Vagina (tissue), 2 donors: Measurements from ENCODE around the gene LAMB1.

ENCODE experiments used
- CTCF ChIP-seq, 3 experiments: fragments of 450-650 bp in 2 of 3; fragments of 200-600 bp in 1 of 3; sonication (generic) in 1 of 3; IDR thresholded peaks; one replicate each; pipeline ENCODE4 v1.5.1; 2017 to 2019; ENCODE audit warnings: antibody characterized with exemption in 3 of 3, mild to moderate bottlenecking in 2 of 3, moderate library complexity in 2 of 3
- POLR2A ChIP-seq, 2 donors: fragments of 450-650 bp; IDR thresholded peaks; one replicate each; pipeline ENCODE4 v1.6.1; 2017; ENCODE audit warnings: antibody characterized with exemption in 2 of 2, mild to moderate bottlenecking in 2 of 2, moderate library complexity in 2 of 2
- POLR2AphosphoS5 ChIP-seq, 2 donors: sonication (generic); formaldehyde crosslinking; IDR thresholded peaks; one replicate each; pipeline ENCODE4 v1.9.0; 2017; ENCODE audit warnings: antibody characterized with exemption in 2 of 2, mild to moderate bottlenecking in 2 of 2, low read depth in 1 of 2; ENCODE audit not compliant: insufficient read depth in 1 of 2

GRCh38 chr7:107964510-107964909 lies 38.5 kb downstream of the LAMB1 start:
- TF ChIP-seq POLR2A (IDR thresholded peaks at IDR 0.05) (no peak), CTCF (IDR thresholded peaks at IDR 0.05) (no peak), POLR2AphosphoS5 (IDR thresholded peaks at IDR 0.05; ENCODE audit: insufficient read depth in 1 of 2, low read depth in 1 of 2) (no peak)
